COLO668 (cell line): ENCODE results near the gene TENM3.

Experiments
- DNase-seq: peaks from one replicate; lab custom pipeline; 2025; ENCODE audit not compliant: unreplicated experiment; lab: John Stamatoyannopoulos, UW

The TENM3 gene

GRCh38 chr4:182655340-182655739 is 412.1 kb downstream of the TENM3 start:
- DNase-seq, result no peak

- no peak for DNase-seq
These were observed 419.3 kb downstream of the TENM3 start for GRCh38 chr4:182662551-182662950.

GRCh38 chr4:182671231-182671630 is 428.0 kb downstream of the TENM3 start:
- DNase-seq, result no peak

- DNase-seq, result no peak
These were observed 428.5 kb downstream of the TENM3 start for GRCh38 chr4:182671749-182672148.

- no peak for DNase-seq
These were observed 435.4 kb downstream of the TENM3 start for GRCh38 chr4:182678590-182678989.

- no peak for DNase-seq
These were observed 436.3 kb downstream of the TENM3 start for GRCh38 chr4:182679533-182679932.

- no peak for DNase-seq
These were observed 437.0 kb downstream of the TENM3 start for GRCh38 chr4:182680234-182680653.

GRCh38 chr4:182683661-182684060 is 440.5 kb downstream of the TENM3 start:
- no peak for DNase-seq

GRCh38 chr4:182684796-182685195 is 441.6 kb downstream of the TENM3 start:
- DNase-seq, result no peak

- no peak for DNase-seq
These were observed 444.9 kb downstream of the TENM3 start for GRCh38 chr4:182688081-182688480.

GRCh38 chr4:182694551-182694950 is 451.3 kb downstream of the TENM3 start:
- no peak for DNase-seq

- DNase-seq, result no peak
These were observed 451.8 kb downstream of the TENM3 start for GRCh38 chr4:182695009-182695408.

GRCh38 chr4:182695842-182696241 is 452.6 kb downstream of the TENM3 start:
- DNase-seq, result no peak

GRCh38 chr4:182697094-182697493 is 453.9 kb downstream of the TENM3 start:
- DNase-seq, result no peak

- no peak for DNase-seq
These were observed 455.0 kb downstream of the TENM3 start for GRCh38 chr4:182698212-182698611.

- DNase-seq, result no peak
These were observed 456.0 kb downstream of the TENM3 start for GRCh38 chr4:182699201-182699600.

GRCh38 chr4:182699795-182700194 is 456.6 kb downstream of the TENM3 start:
- DNase-seq, result no peak

GRCh38 chr4:182700362-182701160 is 457.4 kb downstream of the TENM3 start:
- no peak for DNase-seq

- DNase-seq, result no peak
These were observed 460.9 kb downstream of the TENM3 start for GRCh38 chr4:182704077-182704476.

GRCh38 chr4:182704948-182705347 is 461.7 kb downstream of the TENM3 start:
- no peak for DNase-seq

- no peak for DNase-seq
These were observed 462.2 kb downstream of the TENM3 start for GRCh38 chr4:182705389-182705788.

GRCh38 chr4:182711211-182711610 is 468.0 kb downstream of the TENM3 start:
- no peak for DNase-seq

- DNase-seq, result no peak
These were observed 472.3 kb downstream of the TENM3 start for GRCh38 chr4:182715548-182715947.
